Activated T-cell treated with anti-CD3 and anti-CD28 coated beads, Interleukin-2, amount 50 U/mL, for 24 hours (primary cell): Measurements from ENCODE around the gene MAST3.
A peak's percentile ranks its signal among the peaks of the same experiment; 100 is the strongest.

Experiments used
- DNase-seq: peaks from one replicate; pipeline ENCODE4 v3.0.0-alpha.2; 2020
- H3K27ac Mint-ChIP-seq: 2 replicates; pipeline ENCODE4 v1.8.0; 2020; ENCODE audit warnings: mild to moderate bottlenecking, mixed read lengths
- H3K27me3 Mint-ChIP-seq: 2 replicates; pipeline ENCODE4 v1.8.0; 2020; ENCODE audit warnings: mixed read lengths
- H3K36me3 Mint-ChIP-seq: 2 replicates; pipeline ENCODE4 v1.8.0; 2020; ENCODE audit warnings: low read depth, mixed read lengths
- H3K4me1 Mint-ChIP-seq: 2 replicates; pipeline ENCODE4 v1.8.0; 2020; ENCODE audit warnings: low read depth, mixed read lengths
- H3K4me3 Mint-ChIP-seq: 2 replicates; pipeline ENCODE4 v1.8.0; 2020; ENCODE audit warnings: mild to moderate bottlenecking, moderate library complexity, mixed read lengths
- H3K9me3 Mint-ChIP-seq: 2 replicates; pipeline ENCODE4 v1.8.0; 2020; ENCODE audit warnings: mixed read lengths

Gene MAST3

DNA sequence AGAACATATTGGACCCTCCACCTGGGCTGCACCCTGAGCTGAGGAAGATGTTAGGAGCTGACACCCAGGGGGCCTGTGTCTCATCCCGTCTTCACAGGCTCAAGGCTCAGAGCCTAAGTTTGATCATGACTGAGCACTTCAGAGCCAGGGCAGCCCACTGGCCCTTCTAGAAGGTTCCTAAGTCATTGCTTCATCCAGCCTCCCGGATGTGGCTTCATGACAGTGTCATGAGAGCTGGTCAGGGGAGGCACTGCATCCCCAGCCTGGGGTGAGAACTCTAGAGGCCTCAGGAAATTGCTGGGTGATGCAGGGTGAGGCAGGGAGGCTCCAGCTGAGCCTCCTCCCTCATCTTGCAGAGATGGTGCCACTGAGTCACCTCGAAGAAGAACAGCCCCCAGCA lies 30.5 kb downstream of the MAST3 start:
- Mint-ChIP-seq H3K27me3 (no peaks in the 10 kb centered on the region), H3K27ac (peak overlapping the region; percentile 55), H3K36me3 (peaks cover 80% of the 10 kb centered on the region), H3K9me3 (no peaks in the 10 kb centered on the region), H3K4me3 (no peak overlapping the region), H3K4me1 (no peaks in the 10 kb centered on the region)
- no peak for DNase-seq

DNA sequence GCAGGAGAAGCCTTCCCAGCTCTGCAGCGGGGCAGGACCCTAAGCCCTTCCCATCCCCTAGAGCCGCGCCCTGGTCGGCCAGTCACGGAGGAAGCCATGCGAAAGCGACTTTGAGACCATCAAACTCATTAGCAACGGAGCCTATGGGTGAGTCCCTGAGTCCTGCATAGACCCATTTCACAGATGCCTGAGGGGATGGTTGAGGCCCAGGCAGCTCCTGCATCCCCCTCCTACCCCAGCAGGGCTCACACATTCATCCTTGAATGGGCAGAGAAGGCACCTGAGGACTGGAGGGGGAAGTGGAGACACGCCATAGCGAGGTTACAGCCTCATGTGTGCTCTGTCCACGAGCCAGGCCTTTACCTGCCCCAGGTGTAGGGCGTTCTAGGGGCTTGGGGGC lies 31.2 kb downstream of the MAST3 start:
- H3K4me3 Mint-ChIP-seq, result no peak overlapping the region
- no peaks in the 10 kb centered on the region for H3K27me3 Mint-ChIP-seq
- no peaks in the 10 kb centered on the region for H3K9me3 Mint-ChIP-seq
- no peak overlapping the region for H3K27ac Mint-ChIP-seq
- peaks cover 74% of the 10 kb centered on the region for H3K36me3 Mint-ChIP-seq
- H3K4me1 Mint-ChIP-seq, result no peaks in the 10 kb centered on the region
- no peak for DNase-seq

DNA sequence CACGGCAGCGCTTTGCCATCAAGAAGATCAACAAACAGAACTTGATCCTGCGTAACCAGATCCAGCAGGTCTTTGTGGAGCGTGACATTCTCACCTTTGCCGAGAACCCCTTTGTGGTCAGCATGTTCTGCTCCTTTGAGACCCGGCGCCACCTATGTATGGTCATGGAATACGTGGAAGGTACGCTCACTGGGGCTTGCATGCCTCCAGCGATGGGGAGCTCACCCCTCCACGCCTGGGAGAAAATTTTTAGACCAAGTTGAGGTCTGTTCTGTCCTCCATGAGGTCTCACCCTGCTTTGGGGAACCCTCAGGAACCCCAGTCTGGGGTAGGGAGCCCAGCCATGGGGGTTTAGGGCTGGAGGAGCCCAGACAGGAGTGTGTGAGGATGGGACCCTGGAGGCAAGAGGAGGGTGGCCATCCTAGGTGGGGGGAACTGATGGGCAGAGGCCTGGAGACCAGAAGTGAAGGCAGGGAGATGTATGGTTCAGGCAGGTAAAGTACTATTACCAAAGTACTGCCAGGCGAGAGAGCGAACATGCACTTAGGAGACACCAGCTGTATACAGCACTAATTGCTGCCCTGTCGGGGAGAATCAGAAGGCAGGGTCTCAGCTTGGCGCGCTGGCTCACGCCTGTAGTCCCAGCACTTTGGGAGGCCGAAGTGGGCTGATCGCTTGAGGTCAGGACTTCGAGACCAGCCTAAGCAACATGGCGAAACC lies 33.1 kb downstream of the MAST3 start:
- Mint-ChIP-seq H3K4me3 (no peak overlapping the region), H3K4me1 (no peaks in the 10 kb centered on the region), H3K36me3 (peaks cover 72% of the 10 kb centered on the region), H3K9me3 (no peaks in the 10 kb centered on the region), H3K27me3 (no peaks in the 10 kb centered on the region), H3K27ac (no peak overlapping the region)
- DNase-seq, result no peak

DNA sequence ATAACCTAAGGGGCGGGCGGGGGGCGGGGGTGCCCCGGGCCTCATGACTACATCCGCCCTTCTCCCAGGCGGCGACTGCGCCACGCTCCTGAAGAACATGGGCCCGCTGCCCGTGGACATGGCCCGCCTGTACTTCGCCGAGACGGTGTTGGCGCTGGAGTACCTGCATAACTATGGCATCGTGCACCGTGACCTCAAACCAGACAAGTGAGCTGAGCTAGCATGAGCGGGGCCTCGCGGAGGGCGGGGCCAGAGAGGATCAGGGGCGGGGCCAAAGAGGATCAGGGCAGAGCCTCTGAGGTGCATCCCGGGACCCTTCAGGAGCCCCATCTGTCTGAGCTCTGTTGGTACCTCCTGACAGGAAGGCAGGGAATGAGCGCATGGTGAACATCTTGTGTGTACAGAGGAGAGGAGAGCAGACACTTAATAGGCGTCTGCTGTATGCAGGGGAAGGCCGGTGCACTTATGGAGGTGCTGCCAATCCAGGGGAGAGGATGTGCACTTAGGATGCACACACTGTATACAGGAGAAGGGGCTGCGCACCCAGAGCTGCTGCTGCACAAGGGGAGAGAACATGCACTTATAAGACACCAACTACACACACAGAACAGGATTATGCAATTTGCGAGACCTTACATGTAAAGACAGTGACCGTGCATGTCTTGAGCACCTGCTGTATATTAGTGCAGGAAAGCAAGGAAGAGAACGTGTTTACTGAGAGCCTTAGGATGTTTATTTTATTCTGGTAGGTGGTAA lies 34.4 kb downstream of the MAST3 start:
- Mint-ChIP-seq H3K4me1 (no peaks in the 10 kb centered on the region), H3K4me3 (no peak overlapping the region), H3K27ac (no peak overlapping the region), H3K9me3 (no peaks in the 10 kb centered on the region), H3K27me3 (no peaks in the 10 kb centered on the region), H3K36me3 (peaks cover 76% of the 10 kb centered on the region)
- DNase-seq, result no peak

DNA sequence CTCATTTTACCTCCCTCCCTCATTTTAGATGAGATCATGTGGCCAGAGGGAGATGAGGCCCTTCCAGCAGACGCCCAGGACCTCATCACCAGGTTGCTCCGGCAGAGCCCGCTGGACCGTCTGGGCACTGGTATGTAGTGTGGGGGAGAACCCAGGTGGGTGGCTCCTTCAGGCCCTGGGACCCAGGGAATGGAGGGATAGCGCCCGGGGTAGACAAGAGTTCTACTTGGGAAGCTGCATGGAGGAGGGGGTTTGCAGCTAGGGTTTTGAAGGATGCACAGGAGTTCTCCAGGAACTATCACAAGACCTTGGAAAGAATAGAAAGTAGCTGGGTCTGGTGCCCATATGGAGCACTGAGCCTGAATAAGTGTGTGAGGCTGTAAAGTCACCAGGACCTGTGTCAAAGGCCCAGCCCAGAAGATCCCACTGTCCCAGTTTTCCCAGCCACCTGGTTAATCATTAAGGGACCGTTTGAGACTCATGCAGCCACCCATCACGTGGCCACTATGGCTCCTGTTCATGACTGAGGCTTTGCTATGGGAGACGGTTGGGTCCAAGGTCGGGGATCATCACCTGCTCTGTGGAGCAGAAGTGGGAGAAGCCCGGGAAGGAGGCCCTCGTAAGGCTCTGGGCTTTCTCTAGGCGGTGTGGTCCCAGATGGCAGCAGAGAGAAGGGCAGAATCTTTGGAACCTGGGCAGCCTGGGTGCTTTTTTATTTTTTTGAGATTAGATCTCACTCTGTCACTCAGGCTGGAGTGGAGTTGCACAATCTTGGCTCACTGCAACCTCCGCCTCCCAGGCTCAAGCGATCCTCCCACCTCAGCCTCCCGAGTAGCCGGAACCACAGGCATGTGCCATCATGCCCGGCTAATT lies 38.4 kb downstream of the MAST3 start:
- H3K9me3 Mint-ChIP-seq, result no peaks in the 10 kb centered on the region
- no peaks in the 10 kb centered on the region for H3K27me3 Mint-ChIP-seq
- peak overlapping the region; percentile 12 for H3K27ac Mint-ChIP-seq
- H3K36me3 Mint-ChIP-seq, result peaks cover 71% of the 10 kb centered on the region
- no peak overlapping the region for H3K4me3 Mint-ChIP-seq
- DNase-seq, result no peak
- no peaks in the 10 kb centered on the region for H3K4me1 Mint-ChIP-seq

DNA sequence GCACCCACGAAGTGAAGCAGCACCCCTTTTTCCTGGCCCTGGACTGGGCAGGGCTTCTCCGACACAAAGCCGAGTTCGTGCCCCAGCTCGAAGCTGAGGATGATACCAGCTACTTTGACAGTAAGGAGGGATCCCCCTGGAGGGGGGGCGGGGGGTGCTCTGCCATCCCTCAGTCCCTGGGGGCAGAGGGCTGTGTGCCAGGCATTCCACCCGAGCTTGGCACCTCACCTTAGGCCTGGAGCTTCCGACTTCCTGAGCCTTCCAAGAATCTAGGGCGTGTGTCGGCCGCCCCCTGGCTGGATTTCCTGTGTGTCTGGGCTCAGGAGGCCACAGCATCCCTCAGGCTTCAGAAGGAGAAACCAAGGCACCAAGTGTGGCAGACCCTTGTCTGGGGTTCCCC lies 39.7 kb downstream of the MAST3 start:
- no peaks in the 10 kb centered on the region for H3K4me1 Mint-ChIP-seq
- peaks cover 75% of the 10 kb centered on the region for H3K36me3 Mint-ChIP-seq
- H3K27ac Mint-ChIP-seq, result no peak overlapping the region
- no peak overlapping the region for H3K4me3 Mint-ChIP-seq
- H3K9me3 Mint-ChIP-seq, result no peaks in the 10 kb centered on the region
- H3K27me3 Mint-ChIP-seq, result no peaks in the 10 kb centered on the region
- DNase-seq, result no peak

DNA sequence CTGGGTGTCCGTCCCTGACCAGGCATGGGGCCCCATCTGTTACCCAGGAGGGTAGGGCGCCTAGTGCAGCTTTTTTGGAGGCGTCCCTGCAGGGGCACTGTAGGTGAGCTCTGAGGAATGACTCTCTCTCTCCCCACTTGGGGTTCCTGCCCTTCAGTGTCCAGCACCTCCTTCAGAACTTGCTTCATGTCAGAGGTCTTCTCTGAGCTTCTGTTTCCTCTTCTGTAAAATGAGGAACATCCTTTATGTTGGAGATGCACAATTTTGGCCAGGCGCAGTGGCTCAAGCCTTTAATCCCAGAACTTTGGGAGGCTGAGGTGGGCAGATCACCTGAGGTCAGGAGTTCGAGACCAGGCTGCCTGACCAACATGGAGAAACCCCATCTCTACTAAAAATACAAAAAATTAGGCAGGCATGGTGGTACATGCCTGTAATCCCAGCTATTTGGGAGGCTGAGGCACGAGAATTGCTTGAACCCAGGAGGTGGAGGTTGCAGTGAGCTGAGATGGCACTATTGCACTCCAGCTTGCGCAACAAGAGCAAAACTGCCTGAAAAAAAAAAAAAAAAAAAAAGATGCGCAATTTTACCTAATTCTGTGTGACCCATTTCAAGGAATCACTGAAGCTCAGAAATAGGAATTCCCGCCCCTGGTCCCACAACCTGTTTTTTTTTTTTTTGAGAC lies 40.2 kb downstream of the MAST3 start:
- Mint-ChIP-seq H3K36me3 (peaks cover 74% of the 10 kb centered on the region), H3K27ac (no peak overlapping the region), H3K4me3 (no peak overlapping the region), H3K27me3 (no peaks in the 10 kb centered on the region), H3K9me3 (no peaks in the 10 kb centered on the region), H3K4me1 (no peaks in the 10 kb centered on the region)
- no peak for DNase-seq

DNA sequence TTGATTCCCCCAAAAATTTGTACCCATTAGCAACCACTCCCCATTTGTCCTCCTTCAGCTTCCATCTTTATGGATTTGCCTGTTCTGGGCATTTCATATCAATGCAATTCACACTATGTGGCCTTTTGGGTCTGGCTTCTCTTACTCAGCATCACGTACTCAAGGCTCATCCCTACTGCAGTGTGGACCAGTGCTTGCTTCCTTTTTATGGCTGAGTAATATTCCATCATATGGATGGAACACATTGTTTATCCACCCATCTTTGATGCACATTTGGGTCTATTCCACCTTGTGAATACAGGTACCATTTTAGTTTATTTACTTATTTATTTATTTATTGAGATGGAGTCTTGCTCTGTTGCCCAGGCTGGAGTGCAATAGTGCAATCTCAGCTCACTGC lies 42.9 kb downstream of the MAST3 start:
- Mint-ChIP-seq H3K4me1 (no peaks in the 10 kb centered on the region), H3K36me3 (peaks cover 80% of the 10 kb centered on the region), H3K4me3 (no peak overlapping the region), H3K27me3 (no peaks in the 10 kb centered on the region), H3K9me3 (no peaks in the 10 kb centered on the region), H3K27ac (no peak overlapping the region)
- no peak for DNase-seq

DNA sequence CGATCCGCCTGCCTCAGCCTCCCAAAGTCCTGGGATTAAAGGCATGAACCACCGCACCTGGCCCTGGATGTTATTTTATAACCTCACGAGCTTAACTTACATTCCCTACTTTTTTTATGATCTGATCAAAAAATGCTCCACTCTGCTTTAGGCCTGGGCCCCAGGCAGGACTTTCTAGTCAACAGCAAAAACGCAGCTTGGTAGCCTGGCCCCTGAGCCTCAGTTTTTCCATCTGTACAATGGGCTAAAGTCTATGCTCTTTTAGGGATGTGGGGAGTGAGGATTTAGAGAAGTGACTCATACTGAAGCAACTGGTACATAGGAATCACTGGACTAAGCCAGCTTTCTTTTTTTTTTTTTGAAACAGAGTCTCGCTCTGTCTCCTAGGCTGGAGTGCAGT lies 43.5 kb downstream of the MAST3 start:
- H3K36me3 Mint-ChIP-seq, result peaks cover 81% of the 10 kb centered on the region
- DNase-seq, result no peak
- no peaks in the 10 kb centered on the region for H3K4me1 Mint-ChIP-seq
- H3K27me3 Mint-ChIP-seq, result no peaks in the 10 kb centered on the region
- no peaks in the 10 kb centered on the region for H3K9me3 Mint-ChIP-seq
- no peak overlapping the region for H3K27ac Mint-ChIP-seq
- no peak overlapping the region for H3K4me3 Mint-ChIP-seq

DNA sequence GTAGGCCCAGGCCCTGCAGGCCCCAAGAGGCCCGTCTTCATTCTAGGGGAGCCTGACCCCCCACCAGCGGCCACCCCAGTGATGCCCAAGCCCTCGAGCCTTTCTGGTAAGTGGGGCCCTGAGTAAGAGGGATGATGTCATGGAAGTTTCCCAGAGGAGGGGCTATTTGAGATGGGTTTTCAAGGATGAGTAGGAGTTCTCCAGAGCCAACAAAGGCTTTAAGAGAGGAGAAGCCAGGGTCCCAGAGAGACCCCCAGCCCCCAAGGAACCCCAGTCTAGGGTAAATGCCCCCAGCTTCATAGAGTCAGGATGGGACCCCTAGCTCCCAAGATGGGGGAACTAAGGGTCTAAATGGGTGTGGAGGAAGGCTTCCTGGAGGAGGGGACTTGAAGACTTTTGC lies 46.3 kb downstream of the MAST3 start:
- Mint-ChIP-seq H3K36me3 (peaks cover 84% of the 10 kb centered on the region), H3K27me3 (no peaks in the 10 kb centered on the region), H3K27ac (no peak overlapping the region), H3K4me3 (no peak overlapping the region), H3K9me3 (no peaks in the 10 kb centered on the region), H3K4me1 (no peaks in the 10 kb centered on the region)
- DNase-seq, result no peak

DNA sequence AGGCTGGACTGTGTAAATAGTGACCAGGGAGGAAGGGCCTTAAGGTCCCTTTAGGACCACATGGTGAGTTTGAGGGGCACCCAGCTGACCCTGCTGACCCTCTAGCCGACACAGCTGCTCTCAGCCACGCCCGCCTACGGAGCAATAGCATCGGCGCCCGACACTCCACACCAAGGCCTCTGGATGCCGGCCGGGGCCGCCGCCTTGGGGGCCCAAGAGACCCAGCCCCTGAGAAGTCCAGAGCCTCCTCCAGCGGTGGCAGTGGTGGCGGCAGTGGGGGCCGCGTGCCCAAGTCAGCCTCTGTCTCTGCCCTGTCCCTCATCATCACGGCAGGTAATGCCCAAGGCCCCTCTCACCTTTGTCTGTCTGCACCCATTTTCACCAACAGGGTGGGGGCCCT lies 46.8 kb downstream of the MAST3 start:
- Mint-ChIP-seq H3K27ac (no peak overlapping the region), H3K36me3 (peaks cover 81% of the 10 kb centered on the region), H3K4me3 (no peak overlapping the region), H3K9me3 (no peaks in the 10 kb centered on the region), H3K27me3 (no peaks in the 10 kb centered on the region), H3K4me1 (no peaks in the 10 kb centered on the region)
- DNase-seq, result no peak

DNA sequence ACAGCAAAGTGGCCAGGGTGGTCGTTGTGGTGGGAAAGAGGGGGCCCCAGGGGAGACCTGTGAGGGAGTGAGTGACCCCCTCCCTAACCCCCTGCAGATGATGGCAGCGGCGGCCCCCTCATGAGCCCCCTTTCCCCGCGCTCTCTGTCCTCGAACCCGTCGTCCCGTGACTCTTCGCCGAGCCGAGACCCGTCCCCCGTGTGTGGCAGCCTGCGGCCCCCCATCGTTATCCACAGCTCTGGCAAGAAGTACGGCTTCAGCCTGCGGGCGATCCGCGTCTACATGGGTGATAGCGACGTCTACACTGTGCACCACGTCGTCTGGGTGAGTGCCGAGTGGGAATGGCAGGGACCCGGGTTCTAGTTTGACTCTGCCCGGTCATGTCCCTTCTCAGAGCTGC lies 47.3 kb downstream of the MAST3 start:
- Mint-ChIP-seq H3K27ac (no peak overlapping the region), H3K27me3 (no peaks in the 10 kb centered on the region), H3K4me3 (no peak overlapping the region), H3K9me3 (no peaks in the 10 kb centered on the region), H3K36me3 (peaks cover 81% of the 10 kb centered on the region), H3K4me1 (no peaks in the 10 kb centered on the region)
- no peak for DNase-seq

DNA sequence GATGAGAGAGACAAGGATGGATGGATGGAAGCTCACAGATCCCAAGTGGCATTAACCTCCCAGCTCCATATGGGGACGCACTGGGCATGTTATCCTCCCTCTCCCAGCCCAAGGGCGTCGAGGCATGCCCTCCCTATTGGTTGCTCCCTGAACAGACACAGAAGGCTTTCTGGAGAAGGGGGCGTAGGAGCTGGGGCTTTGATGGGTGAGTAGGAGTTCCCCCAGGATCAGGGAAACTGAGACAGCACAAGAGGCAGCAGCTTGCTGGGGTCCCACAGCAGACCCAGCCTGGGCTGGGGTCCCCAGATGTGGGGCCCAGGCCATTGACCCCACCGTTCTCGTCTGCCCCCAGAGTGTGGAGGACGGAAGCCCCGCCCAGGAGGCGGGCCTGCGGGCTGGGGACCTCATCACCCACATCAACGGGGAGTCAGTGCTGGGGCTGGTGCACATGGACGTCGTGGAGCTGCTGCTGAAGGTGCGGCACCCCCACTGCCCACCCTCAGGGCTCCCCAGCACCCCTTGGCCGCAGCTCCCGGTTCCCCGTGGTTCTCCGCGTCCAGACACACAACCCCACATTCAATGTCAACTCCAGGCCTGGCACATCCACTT lies 47.9 kb downstream of the MAST3 start:
- no peaks in the 10 kb centered on the region for H3K4me1 Mint-ChIP-seq

DNA sequence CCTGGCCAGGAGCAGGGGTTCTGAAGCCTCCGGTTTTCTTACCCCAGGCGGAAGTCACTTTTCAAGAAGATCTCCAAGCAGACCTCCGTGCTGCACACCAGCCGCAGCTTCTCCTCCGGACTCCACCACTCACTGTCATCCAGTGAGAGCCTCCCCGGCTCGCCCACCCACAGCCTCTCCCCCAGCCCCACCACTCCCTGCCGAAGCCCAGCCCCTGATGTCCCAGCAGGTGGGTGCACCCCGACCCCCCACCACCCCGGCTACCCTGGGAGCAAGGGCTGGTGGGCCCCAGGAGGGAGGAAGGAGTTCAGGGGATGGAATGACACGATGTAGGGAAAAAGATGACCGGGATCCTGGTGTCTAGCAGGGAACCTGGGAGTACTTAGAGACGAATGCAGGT lies 49.8 kb downstream of the MAST3 start:
- DNase-seq, result no peak
- Mint-ChIP-seq H3K27ac (no peak overlapping the region), H3K4me1 (peaks cover 12% of the 10 kb centered on the region), H3K27me3 (no peaks in the 10 kb centered on the region), H3K9me3 (no peaks in the 10 kb centered on the region), H3K36me3 (peaks cover 70% of the 10 kb centered on the region), H3K4me3 (no peak overlapping the region)

More for the DNA sequence above, 47.9 kb downstream of the MAST3 start:
- H3K36me3 Mint-ChIP-seq, result peaks cover 81% of the 10 kb centered on the region
- H3K9me3 Mint-ChIP-seq, result no peaks in the 10 kb centered on the region
- DNase-seq, result no peak
- no peaks in the 10 kb centered on the region for H3K27me3 Mint-ChIP-seq
- H3K4me3 Mint-ChIP-seq, result no peak overlapping the region
- no peak overlapping the region for H3K27ac Mint-ChIP-seq
